HEK293 (cell line): ENCODE data around the gene CPN2.

Experiments
- EGR2 ChIP-seq: fragments of 450-650 bp; formaldehyde crosslinking; IDR thresholded peaks from 2 replicates; pipeline ENCODE4 v1.5.1; 2016; ENCODE audit warnings: low read depth, missing biosample characterization, missing genetic modification characterization
- FEZF1 ChIP-seq: fragments of 450-650 bp; formaldehyde crosslinking; IDR thresholded peaks from 2 replicates; pipeline ENCODE4 v1.5.1; 2016; ENCODE audit warnings: missing biosample characterization, missing genetic modification characterization
- OSR2 ChIP-seq: fragments of 450-650 bp; formaldehyde crosslinking; IDR thresholded peaks from 2 replicates; pipeline ENCODE4 v1.5.1; 2016; ENCODE audit warnings: missing biosample characterization, missing genetic modification characterization
- PRDM10 ChIP-seq: fragments of 450-650 bp; formaldehyde crosslinking; IDR thresholded peaks from 2 replicates; pipeline ENCODE4 v1.5.1; 2016; ENCODE audit warnings: missing biosample characterization, missing genetic modification characterization
- SALL2 ChIP-seq: fragments of 450-650 bp; formaldehyde crosslinking; IDR thresholded peaks from 2 replicates; pipeline ENCODE4 v1.5.0; 2017; ENCODE audit warnings: missing biosample characterization, mild to moderate bottlenecking, missing genetic modification characterization, borderline replicate concordance
- SP2 ChIP-seq: fragments of 450-650 bp; formaldehyde crosslinking; IDR thresholded peaks from 2 replicates; pipeline ENCODE4 v1.5.1; 2016; ENCODE audit warnings: missing biosample characterization, missing genetic modification characterization
- YY2 ChIP-seq: fragments of 450-650 bp; formaldehyde crosslinking; IDR thresholded peaks from 2 replicates; pipeline ENCODE4 v1.5.1; 2016; ENCODE audit warnings: missing biosample characterization, missing genetic modification characterization
- ZBTB1 ChIP-seq: fragments of 450-650 bp; formaldehyde crosslinking; IDR thresholded peaks from 2 replicates; pipeline ENCODE4 v1.5.1; 2016; ENCODE audit warnings: missing biosample characterization, missing genetic modification characterization
- ZBTB48 ChIP-seq: fragments of 450-650 bp; formaldehyde crosslinking; IDR thresholded peaks from 2 replicates; pipeline ENCODE4 v1.5.1; 2016; ENCODE audit warnings: missing biosample characterization, missing genetic modification characterization
- ZBTB8A ChIP-seq: fragments of 450-650 bp; formaldehyde crosslinking; IDR thresholded peaks from 2 replicates; pipeline ENCODE4 v1.5.1; 2016; ENCODE audit warnings: missing biosample characterization, missing genetic modification characterization
- ZFP37 ChIP-seq: fragments of 450-650 bp; formaldehyde crosslinking; IDR thresholded peaks from 2 replicates; pipeline ENCODE4 v1.5.1; 2016; ENCODE audit warnings: missing biosample characterization, missing genetic modification characterization
- ZIC2 ChIP-seq: fragments of 450-650 bp; formaldehyde crosslinking; IDR thresholded peaks from 2 replicates; pipeline ENCODE4 v1.5.1; 2016; ENCODE audit warnings: missing biosample characterization, missing genetic modification characterization
- ZNF132 ChIP-seq: fragments of 450-650 bp; formaldehyde crosslinking; IDR thresholded peaks from 2 replicates; pipeline ENCODE4 v1.5.1; 2017; ENCODE audit warnings: missing biosample characterization, missing genetic modification characterization, borderline replicate concordance
- ZNF169 ChIP-seq: fragments of 450-650 bp; formaldehyde crosslinking; IDR thresholded peaks from 2 replicates; pipeline ENCODE4 v1.5.1; 2016; ENCODE audit warnings: missing biosample characterization, missing genetic modification characterization
- ZNF239 ChIP-seq: fragments of 450-650 bp; formaldehyde crosslinking; IDR thresholded peaks from 2 replicates; pipeline ENCODE4 v1.5.1; 2016; ENCODE audit warnings: missing biosample characterization, missing genetic modification characterization
- ZNF266 ChIP-seq: fragments of 450-650 bp; formaldehyde crosslinking; IDR thresholded peaks from 2 replicates; pipeline ENCODE4 v1.5.1; 2016; ENCODE audit warnings: missing biosample characterization, missing genetic modification characterization, low read depth
- ZNF324 ChIP-seq: fragments of 450-650 bp; formaldehyde crosslinking; IDR thresholded peaks from 2 replicates; pipeline ENCODE4 v1.5.1; 2016; ENCODE audit warnings: missing biosample characterization, missing genetic modification characterization
- ZNF501 ChIP-seq: fragments of 450-650 bp; formaldehyde crosslinking; IDR thresholded peaks from 2 replicates; pipeline ENCODE4 v1.5.1; 2016; ENCODE audit warnings: missing biosample characterization, missing genetic modification characterization
- ZNF529 ChIP-seq: fragments of 450-650 bp; formaldehyde crosslinking; IDR thresholded peaks from 2 replicates; pipeline ENCODE4 v1.5.1; 2017; ENCODE audit warnings: missing genetic modification characterization, missing biosample characterization; ENCODE audit not compliant: insufficient replicate concordance
- ZNF549 ChIP-seq: fragments of 450-650 bp; IDR thresholded peaks from 2 replicates; pipeline ENCODE4 v1.5.1; 2018; ENCODE audit warnings: missing biosample characterization, missing genetic modification characterization, mild to moderate bottlenecking, inconsistent platforms, moderate library complexity
- ZNF558 ChIP-seq: fragments of 450-650 bp; formaldehyde crosslinking; IDR thresholded peaks from 2 replicates; pipeline ENCODE4 v1.5.1; 2016; ENCODE audit warnings: missing biosample characterization, missing genetic modification characterization
- ZNF561 ChIP-seq: fragments of 450-650 bp; IDR thresholded peaks from 2 replicates; pipeline ENCODE4 v1.5.1; 2018; ENCODE audit warnings: missing biosample characterization, missing genetic modification characterization, borderline replicate concordance
- ZNF580 ChIP-seq: fragments of 450-650 bp; formaldehyde crosslinking; IDR thresholded peaks from 2 replicates; pipeline ENCODE4 v1.5.1; 2016; ENCODE audit warnings: missing biosample characterization, missing genetic modification characterization
- ZNF596 ChIP-seq: fragments of 450-650 bp; IDR thresholded peaks from 2 replicates; pipeline ENCODE4 v1.5.0; 2018; ENCODE audit warnings: missing biosample characterization, mild to moderate bottlenecking, missing genetic modification characterization, moderate library complexity
- ZNF600 ChIP-seq: fragments of 450-650 bp; formaldehyde crosslinking; IDR thresholded peaks from 2 replicates; pipeline ENCODE4 v1.5.1; 2016; ENCODE audit warnings: missing biosample characterization, missing genetic modification characterization
- ZNF610 ChIP-seq: fragments of 450-650 bp; formaldehyde crosslinking; IDR thresholded peaks from 2 replicates; pipeline ENCODE4 v1.5.1; 2016; ENCODE audit warnings: missing biosample characterization, missing genetic modification characterization, borderline replicate concordance
- ZNF621 ChIP-seq: fragments of 450-650 bp; formaldehyde crosslinking; IDR thresholded peaks from 2 replicates; pipeline ENCODE4 v1.5.1; 2017; ENCODE audit warnings: missing biosample characterization, missing genetic modification characterization
- ZNF645 ChIP-seq: fragments of 450-650 bp; formaldehyde crosslinking; IDR thresholded peaks from 2 replicates; pipeline ENCODE4; 2016; ENCODE audit warnings: missing biosample characterization, missing genetic modification characterization
- ZNF692 ChIP-seq: fragments of 450-650 bp; formaldehyde crosslinking; IDR thresholded peaks from 2 replicates; pipeline ENCODE4 v1.5.1; 2016; ENCODE audit warnings: missing biosample characterization, missing genetic modification characterization
- ZNF707 ChIP-seq: fragments of 450-650 bp; formaldehyde crosslinking; IDR thresholded peaks from 2 replicates; pipeline ENCODE4 v1.5.1; 2016; ENCODE audit warnings: missing biosample characterization, missing genetic modification characterization
- ZNF843 ChIP-seq: fragments of 450-650 bp; formaldehyde crosslinking; IDR thresholded peaks from 2 replicates; pipeline ENCODE4 v1.5.1; 2016; ENCODE audit warnings: missing biosample characterization, missing genetic modification characterization
- ZSCAN23 ChIP-seq: fragments of 450-650 bp; formaldehyde crosslinking; IDR thresholded peaks from 2 replicates; pipeline ENCODE4 v1.5.1; 2016; ENCODE audit warnings: missing biosample characterization, missing genetic modification characterization
- ZSCAN5A ChIP-seq: fragments of 450-650 bp; formaldehyde crosslinking; IDR thresholded peaks from 2 replicates; pipeline ENCODE4 v1.5.1; 2016; ENCODE audit warnings: missing biosample characterization, missing genetic modification characterization

CPN2 gene

GRCh38 chr3:194315088-194315964 lies 35.8 kb downstream of the CPN2 start (continued):
- TF ChIP-seq ZNF529 (tag by site-specific recombination) (no peak), ZNF266 (tag by site-specific recombination) (no peak), ZNF324 (tag by site-specific recombination) (no peak), ZBTB8A (tag by site-specific recombination) (peak; percentile 90), ZBTB1 (tag by site-specific recombination) (peak; percentile 47; the same call in 1 of the 2 replicates), PRDM10 (peak; percentile 60), ZNF580 (tag by site-specific recombination) (peak; percentile 45; the same call in 1 of the 2 replicates), ZNF561 (no peak; the same call in none of the 2 replicates), ZNF645 (tag by site-specific recombination) (no peak), ZFP37 (peak; percentile 90), ZNF169 (tag by site-specific recombination) (no peak), SP2 (tag by site-specific recombination) (peak; percentile 82), ZNF549 (tag by site-specific recombination) (no peak), ZNF843 (tag by site-specific recombination) (peak; percentile 70), ZNF558 (tag by site-specific recombination) (no peak), ZNF707 (tag by site-specific recombination) (no peak), ZSCAN23 (tag by site-specific recombination) (no peak), ZBTB48 (peak; percentile 60; the same call in 1 of the 2 replicates), ZIC2 (tag by site-specific recombination) (peak; percentile 85), ZSCAN5A (tag by site-specific recombination) (0 out of 2 replicates have a peak, but pooled peaks have one; percentile 69), ZNF610 (tag by site-specific recombination) (peak; percentile 96), EGR2 (peak; percentile 55; the same call in 1 of the 2 replicates), ZNF239 (tag by site-specific recombination) (no peak), ZNF692 (tag by site-specific recombination) (0 out of 2 replicates have a peak, but pooled peaks have one; percentile 41), YY2 (tag by site-specific recombination) (no peak), OSR2 (tag by site-specific recombination) (peak; percentile 98), ZNF621 (no peak), FEZF1 (peak; percentile 44; the same call in 1 of the 2 replicates), ZNF596 (peak; percentile 53; the same call in 1 of the 2 replicates), ZNF501 (tag by site-specific recombination) (peak; percentile 85), ZNF600 (tag by site-specific recombination) (peak; percentile 92), SALL2 (tag by site-specific recombination) (no peak), ZNF132 (tag by site-specific recombination) (no peak)
